T-helper 17 cell (primary cell): ENCODE data around the gene PCIF1. TPM values are rescaled to one million over a fixed set of nuclear protein-coding genes. Genes with fewer than 3 reads are reported as not detected.
A peak's percentile ranks its signal among the peaks of the same experiment; 100 is the strongest.
"Not testable (repeated sequence)": the region's sequence is repeated elsewhere in the genome, so short reads cannot be mapped to it uniquely, and the experiment has no call there.

Source experiments
- ATAC-seq: fragments of 150-1000 bp; cut with Tn5 transposase; 2 replicates; pipeline ENCODE4 v1.10.0; 2021; ENCODE audit warnings: mild to moderate bottlenecking, moderate library complexity
- DNase-seq, 3 donors: peaks; one replicate each; pipeline versions ENCODE4 v3.0.0 to v3.0.0-alpha.2; 2020 to 2021
- H3K9me3 ChIP-seq: one replicate; pipeline ENCODE4 v1.7.0; 2013; ENCODE audit warnings: low read length, mild to moderate bottlenecking; ENCODE audit not compliant: control insufficient read depth, poor library complexity, severe bottlenecking
- H3K27ac Mint-ChIP-seq: one replicate; pipeline ENCODE4 v1.8.0; 2022; ENCODE audit warnings: mild to moderate bottlenecking, moderate library complexity, mixed read lengths
- H3K27me3 Mint-ChIP-seq: one replicate; pipeline ENCODE4 v1.8.0; 2022; ENCODE audit warnings: mixed read lengths
- H3K36me3 Mint-ChIP-seq: one replicate; pipeline ENCODE4 v1.8.0; 2022; ENCODE audit warnings: low read depth, mixed read lengths
- H3K4me1 Mint-ChIP-seq: one replicate; pipeline ENCODE4 v1.8.0; 2022; ENCODE audit warnings: mild to moderate bottlenecking, mixed read lengths
- H3K4me3 Mint-ChIP-seq: one replicate; pipeline ENCODE4 v1.8.0; 2022; ENCODE audit warnings: mild to moderate bottlenecking, moderate library complexity, mixed read lengths
- total RNA-seq, 4 donors: library from RNA in 2 of 4; stranded (reverse) in 2 of 4; gene quantifications; one replicate each; pipeline ENCODE4 v1.2.3 and lab custom pipeline; 2022 to 2026

Gene PCIF1
- total RNA-seq, 2 donors from 2014 or later, result 72.4 to 73.7 TPM

DNA sequence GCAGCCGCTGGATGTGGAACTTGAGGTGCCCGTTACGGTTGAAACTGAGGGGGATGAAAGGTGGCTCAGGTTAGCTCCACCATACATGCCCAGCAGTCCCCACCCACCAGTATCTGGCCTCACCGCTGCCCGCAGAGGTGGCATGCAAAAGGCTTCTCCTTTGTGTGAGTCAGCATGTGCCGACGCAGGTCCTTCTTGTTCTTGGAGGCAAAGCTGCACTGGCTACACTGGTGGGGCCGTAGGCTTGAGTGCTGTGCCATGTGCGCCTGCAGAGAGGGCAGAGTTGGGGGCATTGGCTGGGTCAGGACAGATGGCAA lies 15.8 kb downstream of the PCIF1 start:
- Mint-ChIP-seq H3K4me3 (no peak overlapping the region), H3K27ac (no peak overlapping the region), H3K27me3 (no peaks in the 10 kb centered on the region), H3K4me1 (peaks cover 17% of the 10 kb centered on the region), H3K36me3 (peaks cover 2% of the 10 kb centered on the region)
- ATAC-seq (no peak), DNase-seq (no peak)
- H3K9me3 ChIP-seq, result no peaks in the 10 kb centered on the region

GRCh38 chr20:45951925-45952834 lies 17.7 kb downstream of the PCIF1 start:
- no peak for DNase-seq
- peak overlapping the region; percentile 69 for H3K27ac Mint-ChIP-seq
- no peak for ATAC-seq
- peaks cover 11% of the 10 kb centered on the region for H3K4me1 Mint-ChIP-seq
- H3K27me3 Mint-ChIP-seq, result no peaks in the 10 kb centered on the region
- H3K4me3 Mint-ChIP-seq, result no peak overlapping the region
- peaks cover 2% of the 10 kb centered on the region for H3K36me3 Mint-ChIP-seq
- no peaks in the 10 kb centered on the region for H3K9me3 ChIP-seq

DNA sequence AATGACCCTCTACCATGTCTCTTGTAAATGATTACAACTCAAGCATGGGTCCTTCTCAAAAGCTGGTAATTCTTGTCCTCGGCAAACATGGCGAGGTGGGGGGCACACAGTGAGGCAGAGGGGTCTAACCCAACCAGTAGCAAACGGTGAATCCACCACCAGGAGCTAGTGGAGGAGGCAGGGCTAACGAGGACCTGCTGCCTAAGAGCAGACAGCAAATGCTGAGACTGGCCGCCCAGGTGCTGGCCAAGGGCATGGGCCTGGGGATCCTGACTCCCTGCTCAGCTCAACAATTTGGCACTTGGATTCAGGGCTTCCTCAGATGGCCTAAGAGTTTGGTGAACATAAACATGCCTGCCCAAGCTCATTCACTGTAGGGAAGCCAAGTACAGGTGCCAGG lies 18.4 kb downstream of the PCIF1 start:
- Mint-ChIP-seq H3K36me3 (peaks cover 2% of the 10 kb centered on the region), H3K4me3 (no peak overlapping the region), H3K27me3 (no peaks in the 10 kb centered on the region), H3K4me1 (peaks cover 11% of the 10 kb centered on the region), H3K27ac (peak overlapping the region; percentile 69)
- DNase-seq (no peak), ATAC-seq (no peak)
- H3K9me3 ChIP-seq, result no peaks in the 10 kb centered on the region

- ATAC-seq (no peak), DNase-seq (no peak)
- Mint-ChIP-seq H3K27ac (no peak overlapping the region), H3K36me3 (peaks cover 3% of the 10 kb centered on the region), H3K4me3 (no peak overlapping the region), H3K4me1 (peaks cover 11% of the 10 kb centered on the region), H3K27me3 (no peaks in the 10 kb centered on the region)
- no peaks in the 10 kb centered on the region for H3K9me3 ChIP-seq
Measured at GRCh38 chr20:45953672-45954071, 19.2 kb downstream of the PCIF1 start.

DNA sequence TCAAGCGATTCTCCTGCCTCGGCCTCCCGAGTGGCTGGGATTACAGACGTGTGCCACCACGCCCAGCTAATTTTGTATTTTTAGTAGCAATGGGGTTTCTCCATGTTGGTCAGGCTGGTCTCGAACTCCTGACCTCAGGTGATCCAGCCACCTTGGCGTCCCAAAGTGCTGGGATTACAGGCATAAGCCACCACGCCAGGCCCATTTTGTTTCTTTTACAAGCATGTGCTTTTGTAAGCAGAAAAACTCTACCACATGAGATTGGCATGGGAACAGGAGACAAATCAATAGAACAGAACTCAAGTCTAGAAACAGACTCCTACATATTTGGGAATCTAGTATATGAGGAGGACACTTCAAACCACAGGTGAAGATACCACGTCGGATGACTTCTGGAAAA lies 21.8 kb downstream of the PCIF1 start:
- not testable (repeated sequence) for H3K4me1 Mint-ChIP-seq, H3K4me3 Mint-ChIP-seq, H3K36me3 Mint-ChIP-seq, ATAC-seq, H3K27ac Mint-ChIP-seq, DNase-seq, H3K9me3 ChIP-seq, H3K27me3 Mint-ChIP-seq

- DNase-seq (no peak), ATAC-seq (no peak)
- peaks cover 6% of the 10 kb centered on the region for H3K36me3 Mint-ChIP-seq
- H3K4me1 Mint-ChIP-seq, result peaks cover under 1% of the 10 kb centered on the region
- H3K9me3 ChIP-seq, result no peaks in the 10 kb centered on the region
- no peak overlapping the region for H3K27ac Mint-ChIP-seq
- no peaks in the 10 kb centered on the region for H3K27me3 Mint-ChIP-seq
- H3K4me3 Mint-ChIP-seq, result no peak overlapping the region
Measured at GRCh38 chr20:45957021-45957941, 22.8 kb downstream of the PCIF1 start.

DNA sequence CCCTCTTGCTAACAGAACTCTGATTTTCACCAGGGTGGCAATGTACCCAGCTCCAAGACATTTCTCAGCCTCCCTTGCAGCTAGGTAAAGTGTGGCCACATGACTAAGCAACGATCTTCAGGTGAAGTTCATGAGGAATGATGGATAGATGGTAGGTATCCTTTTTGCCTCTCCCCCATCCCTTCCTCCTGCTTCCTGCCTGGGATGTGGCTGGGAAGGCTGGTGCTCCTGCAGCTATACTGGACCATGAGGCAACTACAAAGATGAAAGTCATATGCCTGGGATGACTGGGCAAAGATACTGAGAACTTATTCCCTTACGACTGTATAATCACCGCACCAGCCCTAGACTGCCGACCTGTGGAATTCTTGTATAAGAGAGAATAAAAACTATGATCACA lies 24.1 kb downstream of the PCIF1 start:
- Mint-ChIP-seq H3K36me3 (peaks cover 9% of the 10 kb centered on the region), H3K27ac (no peak overlapping the region), H3K27me3 (no peaks in the 10 kb centered on the region), H3K4me3 (no peak overlapping the region), H3K4me1 (peaks cover 4% of the 10 kb centered on the region)
- DNase-seq (no peak), ATAC-seq (no peak)
- H3K9me3 ChIP-seq, result no peaks in the 10 kb centered on the region

DNA sequence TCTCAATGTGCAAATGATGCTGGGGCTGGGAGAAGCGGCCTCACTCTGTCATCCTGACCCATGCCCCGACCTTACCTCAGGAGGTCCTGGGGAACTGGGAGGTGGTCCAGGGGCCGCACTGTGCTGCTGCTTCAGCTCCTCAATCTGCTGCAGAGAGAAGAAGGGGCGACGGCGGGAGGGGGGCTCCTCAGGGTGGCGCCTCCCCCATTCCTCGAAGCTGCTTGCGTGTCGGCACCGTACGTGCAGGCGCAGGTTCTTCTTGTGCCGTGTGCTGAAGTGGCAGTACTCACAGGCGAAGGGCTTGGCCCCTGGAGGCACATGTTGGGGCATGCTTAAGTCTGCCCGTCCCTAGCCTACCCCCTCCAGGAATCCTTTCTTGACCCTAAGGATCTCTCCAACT lies 24.6 kb downstream of the PCIF1 start:
- H3K27me3 Mint-ChIP-seq, result no peaks in the 10 kb centered on the region
- peaks cover 8% of the 10 kb centered on the region for H3K36me3 Mint-ChIP-seq
- DNase-seq (no peak), ATAC-seq (no peak)
- no peak overlapping the region for H3K4me3 Mint-ChIP-seq
- H3K9me3 ChIP-seq, result no peaks in the 10 kb centered on the region
- peak overlapping the region; percentile 34 for H3K27ac Mint-ChIP-seq
- H3K4me1 Mint-ChIP-seq, result peaks cover 4% of the 10 kb centered on the region

DNA sequence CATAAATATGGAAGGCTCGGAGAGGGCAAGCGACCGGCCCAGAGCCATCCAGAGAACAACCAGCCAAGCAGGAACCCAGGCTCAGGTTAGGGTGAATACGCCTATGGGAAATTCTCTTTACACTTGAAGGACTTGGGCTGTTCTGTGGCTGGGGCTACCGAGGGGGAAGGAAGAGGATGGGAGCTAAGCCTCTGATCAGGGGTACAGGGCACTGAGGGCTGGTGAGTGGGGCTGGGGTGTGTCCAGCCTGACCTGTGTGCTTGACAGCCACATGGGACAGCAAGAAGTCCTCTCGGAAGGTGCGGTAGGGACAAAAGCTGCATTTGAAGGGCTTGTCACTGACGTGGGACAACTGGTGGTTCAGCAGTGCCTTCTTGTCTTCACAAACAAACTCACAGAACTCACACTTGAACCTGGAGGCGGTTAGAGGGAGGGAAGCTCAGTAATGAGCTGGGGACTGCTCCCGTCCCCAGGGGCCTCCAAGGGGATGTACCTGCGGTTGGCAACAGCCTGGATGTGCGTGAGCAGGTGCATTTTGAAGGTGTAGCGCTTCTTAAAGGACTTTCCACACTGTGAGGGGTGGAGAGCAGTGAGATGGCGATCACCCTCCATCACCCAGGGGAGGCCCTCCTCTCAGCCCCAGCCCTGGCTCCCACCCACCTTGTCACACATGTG lies 25.6 kb downstream of the PCIF1 start:
- Mint-ChIP-seq H3K4me1 (peaks cover 4% of the 10 kb centered on the region), H3K36me3 (peaks cover 8% of the 10 kb centered on the region), H3K4me3 (no peak overlapping the region), H3K27ac (peak overlapping the region; percentile 34), H3K27me3 (no peaks in the 10 kb centered on the region)
- no peaks in the 10 kb centered on the region for H3K9me3 ChIP-seq
- DNase-seq (no peak), ATAC-seq (no peak)

DNA sequence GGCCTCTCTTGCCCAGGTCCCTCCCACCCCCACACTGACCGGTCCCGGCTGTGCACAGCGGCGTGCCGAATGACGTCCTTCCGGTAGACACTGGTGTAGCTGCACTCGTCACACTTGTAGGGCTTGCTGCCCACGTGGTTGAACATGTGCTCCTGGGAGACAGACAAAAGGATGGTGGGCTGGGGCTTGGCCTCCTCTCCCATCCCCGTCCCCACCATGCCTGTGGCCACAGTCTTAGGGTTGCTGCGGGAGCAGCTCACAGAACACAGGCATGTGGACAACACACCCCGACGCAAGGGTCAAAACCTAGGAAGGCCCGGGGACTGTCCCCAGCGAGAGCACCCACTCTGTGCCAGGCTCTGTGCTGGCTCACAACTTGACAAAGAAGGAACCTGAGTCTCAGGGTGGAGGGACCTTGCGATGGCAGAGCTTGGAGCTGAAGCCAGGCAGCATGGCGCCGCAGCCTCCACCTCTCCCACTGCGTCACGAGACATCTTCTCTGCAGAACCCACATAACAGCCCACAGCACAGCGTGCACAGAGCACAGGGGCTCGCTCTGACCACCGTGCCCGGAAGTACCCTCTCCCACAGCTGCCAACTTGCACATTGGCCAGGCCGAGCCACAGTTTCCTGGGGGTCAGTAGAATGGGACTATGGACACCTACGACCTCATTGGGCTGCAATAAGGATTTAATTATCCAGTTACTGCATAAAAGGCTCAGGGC lies 27.7 kb downstream of the PCIF1 start:
- H3K9me3 ChIP-seq, result no peaks in the 10 kb centered on the region
- Mint-ChIP-seq H3K27me3 (no peaks in the 10 kb centered on the region), H3K27ac (peak overlapping the region; percentile 39), H3K4me1 (peaks cover 6% of the 10 kb centered on the region), H3K4me3 (no peak overlapping the region), H3K36me3 (peaks cover 8% of the 10 kb centered on the region)
- ATAC-seq, result no peak
- no peak for DNase-seq

DNA sequence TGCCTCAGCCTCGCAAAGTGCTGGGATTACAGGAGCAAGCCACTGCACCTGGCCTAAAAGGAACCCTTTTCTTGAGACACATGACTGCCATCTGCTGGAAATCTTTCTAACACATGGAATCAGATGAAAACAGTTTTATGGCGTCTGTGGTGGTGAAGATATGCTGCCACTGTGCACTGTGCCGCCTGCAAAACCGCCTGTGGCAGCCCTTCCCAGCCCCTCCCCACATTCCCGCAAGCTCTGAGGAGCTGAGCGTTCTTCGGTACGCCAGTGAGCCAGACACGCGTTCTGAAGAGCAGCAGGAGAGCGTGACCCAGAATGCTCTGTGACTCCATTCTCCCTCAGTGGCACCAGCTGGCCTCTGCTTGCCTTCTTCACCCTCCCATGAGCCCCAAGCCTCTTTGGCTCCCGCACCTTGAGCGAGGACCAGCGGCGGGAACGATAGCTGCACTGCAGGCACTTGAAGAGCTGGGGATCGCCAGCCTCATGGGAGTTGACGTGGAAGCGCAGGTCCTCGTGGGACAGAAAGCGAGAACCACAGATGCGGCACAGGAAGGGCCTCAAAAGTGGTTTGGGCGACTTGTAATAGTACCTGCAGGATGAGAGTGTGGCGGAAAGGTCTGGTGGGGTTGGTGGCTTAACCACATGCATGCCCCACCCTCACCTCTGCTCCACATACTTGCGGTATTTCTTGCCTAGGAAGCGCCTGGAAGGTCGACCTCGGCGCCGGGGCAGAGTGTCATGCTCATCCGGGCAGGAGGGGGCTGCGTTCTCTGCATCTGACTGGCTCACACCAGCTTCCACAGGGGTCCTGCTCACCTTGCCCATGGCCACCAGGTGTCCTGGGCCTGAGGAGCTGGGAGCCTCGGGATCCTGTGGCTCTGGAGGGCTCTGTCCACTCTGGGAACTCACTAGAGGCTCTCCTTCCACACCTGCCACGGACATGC lies 28.8 kb downstream of the PCIF1 start:
- H3K9me3 ChIP-seq, result no peaks in the 10 kb centered on the region
- H3K36me3 Mint-ChIP-seq, result peaks cover 8% of the 10 kb centered on the region
- peak overlapping the region; percentile 19 for H3K27ac Mint-ChIP-seq
- H3K27me3 Mint-ChIP-seq, result no peaks in the 10 kb centered on the region
- H3K4me1 Mint-ChIP-seq, result peaks cover 7% of the 10 kb centered on the region
- DNase-seq (no peak), ATAC-seq (peak; percentile 61)
- H3K4me3 Mint-ChIP-seq, result peak overlapping the region; percentile 67

DNA sequence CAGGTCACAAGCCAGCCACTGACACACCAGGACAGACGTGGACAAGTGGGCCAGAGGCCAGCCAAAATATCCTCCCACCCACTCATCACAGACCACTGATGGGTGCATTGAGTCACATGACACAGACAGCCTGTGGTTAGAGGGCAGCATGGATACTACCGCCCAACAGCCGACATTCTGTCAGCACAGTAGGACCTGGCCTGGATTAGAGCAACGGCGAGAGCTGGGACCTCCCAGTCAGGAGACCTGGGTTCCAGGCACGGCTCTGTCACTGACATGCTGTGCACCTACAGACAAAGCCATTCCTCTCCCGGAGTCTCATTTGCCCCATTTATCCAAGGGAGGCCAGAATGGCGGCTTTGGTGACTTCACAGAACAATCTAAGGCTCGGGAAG lies 29.5 kb downstream of the PCIF1 start:
- no peak overlapping the region for H3K4me3 Mint-ChIP-seq
- H3K27ac Mint-ChIP-seq, result peak overlapping the region; percentile 19
- ATAC-seq (no peak), DNase-seq (no peak)
- no peaks in the 10 kb centered on the region for H3K9me3 ChIP-seq
- peaks cover 7% of the 10 kb centered on the region for H3K4me1 Mint-ChIP-seq
- H3K36me3 Mint-ChIP-seq, result peaks cover 3% of the 10 kb centered on the region
- no peaks in the 10 kb centered on the region for H3K27me3 Mint-ChIP-seq
